Endodermal cell (in vitro differentiated cells): Measurements from ENCODE around the gene NME5. TPM values are rescaled to one million over a fixed set of nuclear protein-coding genes. Genes with fewer than 3 reads are reported as not detected.

Source experiments
- DNase-seq: peaks from one replicate; pipeline ENCODE4 v3.0.0-alpha.2; 2017
- H3K27ac ChIP-seq: 2 replicates; pipeline ENCODE4 v1.5.1; 2013; ENCODE audit warnings: mild to moderate bottlenecking, low read depth, low read length, moderate library complexity
- H3K27me3 ChIP-seq: 2 replicates; pipeline ENCODE4 v1.6.1; 2013; ENCODE audit warnings: mild to moderate bottlenecking, low read length, moderate library complexity; ENCODE audit not compliant: insufficient read depth, control insufficient read depth, poor library complexity, severe bottlenecking
- H3K36me3 ChIP-seq: 2 replicates; pipeline ENCODE4 v1.7.0; 2013; ENCODE audit warnings: mild to moderate bottlenecking, low read length, moderate library complexity; ENCODE audit not compliant: control insufficient read depth, insufficient read depth
- H3K4me1 ChIP-seq: one replicate; pipeline ENCODE4 v1.7.0; 2013; ENCODE audit warnings: low read length; ENCODE audit not compliant: control insufficient read depth, insufficient read depth
- H3K4me3 ChIP-seq: 2 replicates; pipeline ENCODE4 v1.5.1; 2013; ENCODE audit warnings: mild to moderate bottlenecking, low read length, moderate library complexity
- H3K9ac ChIP-seq: 2 replicates; pipeline ENCODE4 v1.6.1; 2013; ENCODE audit warnings: mild to moderate bottlenecking, low read length, moderate library complexity; ENCODE audit not compliant: poor library complexity, severe bottlenecking; ENCODE audit errors: extremely low read depth
- H3K9me3 ChIP-seq: 2 replicates; pipeline ENCODE4 v1.6.1; 2013; ENCODE audit warnings: mild to moderate bottlenecking, low read length, moderate library complexity; ENCODE audit not compliant: control insufficient read depth
- H3K27ac Mint-ChIP-seq: 2 replicates; pipeline ENCODE4 v1.8.0; 2020; ENCODE audit warnings: mixed read lengths
- H3K27me3 Mint-ChIP-seq: 2 replicates; pipeline ENCODE4 v1.8.0; 2021; ENCODE audit warnings: mild to moderate bottlenecking, mixed read lengths; ENCODE audit not compliant: insufficient read depth
- H3K36me3 Mint-ChIP-seq: 2 replicates; pipeline ENCODE4 v1.8.0; 2020; ENCODE audit warnings: low read depth, mixed read lengths
- H3K4me1 Mint-ChIP-seq: 2 replicates; pipeline ENCODE4 v1.8.0; 2020; ENCODE audit warnings: mixed read lengths
- H3K4me3 Mint-ChIP-seq: 2 replicates; pipeline ENCODE4 v1.8.0; 2020; ENCODE audit warnings: mild to moderate bottlenecking, moderate library complexity, mixed read lengths
- H3K9me3 Mint-ChIP-seq: 2 replicates; pipeline ENCODE4 v1.8.0; 2020; ENCODE audit warnings: mild to moderate bottlenecking, mixed read lengths
- WGBS, 2 experiments: methylation state at CpG; one replicate each; pipeline versions ENCODE4 v1.1.5 to v1.1.7; 2013; ENCODE audit warnings: missing lambda C conversion rate in 2 of 2, mixed read lengths in 1 of 2; ENCODE audit not compliant: insufficient coverage in 1 of 2, insufficient read length in 1 of 2; 5-methylcytosine and 5-hydroxymethylcytosine counted together
- total RNA-seq, 2 donors: library from RNA; stranded (reverse); fragmentation: NEBNext Ultra II Directional in 1 of 2; extraction: Animal tissue kit (Norgen Biotek cat#: 25700) in 1 of 2; gene quantifications; 2 replicates in 1 of 2; 3 replicates in 1 of 2; pipeline ENCODE4 v1.2.1, GENCODE V29; 2021
- TF ChIP-seq, protein P1 (sequence below): fragments of 200-600 bp; sonication (generic); conservative IDR thresholded peaks from 2 replicates; pipeline ENCODE4 v1.5.0; 2021; ENCODE audit warnings: antibody characterized with exemption, mild to moderate bottlenecking

Gene NME5
- total RNA-seq, 2 donors from 2014 or later, result 4.7 to 9.2 TPM

DNA sequence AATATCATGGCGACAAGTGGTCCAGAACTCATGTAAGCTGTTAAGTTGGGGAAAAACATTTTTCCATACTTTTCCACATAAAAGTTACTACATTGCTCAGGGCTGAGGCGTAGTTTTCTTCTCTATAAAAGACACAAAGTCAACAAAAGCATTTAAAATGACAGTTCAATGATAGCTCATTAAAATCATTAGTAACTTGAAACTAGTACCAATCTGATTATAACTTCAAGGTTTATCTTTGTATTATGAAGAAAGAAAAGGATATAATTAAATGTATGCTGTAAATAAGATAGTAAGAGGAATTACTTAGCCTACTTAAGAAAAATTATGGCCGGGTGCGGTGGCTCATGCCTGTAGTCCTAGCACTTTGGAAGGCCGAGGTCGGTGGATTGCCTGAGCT, 9.9 kb downstream of the NME5 start:
- no peak overlapping the region for H3K4me3 ChIP-seq
- no peaks in the 10 kb centered on the region for H3K27me3 ChIP-seq
- no peak for DNase-seq
- no peaks in the 10 kb centered on the region for H3K4me1 ChIP-seq
- H3K27ac ChIP-seq, result no peak overlapping the region
- H3K9me3 ChIP-seq, result no peaks in the 10 kb centered on the region
- TF ChIP-seq, protein P1, sequence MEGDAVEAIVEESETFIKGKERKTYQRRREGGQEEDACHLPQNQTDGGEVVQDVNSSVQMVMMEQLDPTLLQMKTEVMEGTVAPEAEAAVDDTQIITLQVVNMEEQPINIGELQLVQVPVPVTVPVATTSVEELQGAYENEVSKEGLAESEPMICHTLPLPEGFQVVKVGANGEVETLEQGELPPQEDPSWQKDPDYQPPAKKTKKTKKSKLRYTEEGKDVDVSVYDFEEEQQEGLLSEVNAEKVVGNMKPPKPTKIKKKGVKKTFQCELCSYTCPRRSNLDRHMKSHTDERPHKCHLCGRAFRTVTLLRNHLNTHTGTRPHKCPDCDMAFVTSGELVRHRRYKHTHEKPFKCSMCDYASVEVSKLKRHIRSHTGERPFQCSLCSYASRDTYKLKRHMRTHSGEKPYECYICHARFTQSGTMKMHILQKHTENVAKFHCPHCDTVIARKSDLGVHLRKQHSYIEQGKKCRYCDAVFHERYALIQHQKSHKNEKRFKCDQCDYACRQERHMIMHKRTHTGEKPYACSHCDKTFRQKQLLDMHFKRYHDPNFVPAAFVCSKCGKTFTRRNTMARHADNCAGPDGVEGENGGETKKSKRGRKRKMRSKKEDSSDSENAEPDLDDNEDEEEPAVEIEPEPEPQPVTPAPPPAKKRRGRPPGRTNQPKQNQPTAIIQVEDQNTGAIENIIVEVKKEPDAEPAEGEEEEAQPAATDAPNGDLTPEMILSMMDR, result no peak
- no peak overlapping the region for H3K9ac ChIP-seq
- Mint-ChIP-seq H3K27me3 (no peaks in the 10 kb centered on the region), H3K27ac (no peak overlapping the region), H3K4me3 (no peak overlapping the region), H3K4me1 (peaks cover 1% of the 10 kb centered on the region), H3K9me3 (no peaks in the 10 kb centered on the region), H3K36me3 (no peaks in the 10 kb centered on the region)
- 94 to 100% methylated on average over 6 of the region's 6 CpGs for WGBS, 2 experiments
- H3K36me3 ChIP-seq, result no peaks in the 10 kb centered on the region

DNA sequence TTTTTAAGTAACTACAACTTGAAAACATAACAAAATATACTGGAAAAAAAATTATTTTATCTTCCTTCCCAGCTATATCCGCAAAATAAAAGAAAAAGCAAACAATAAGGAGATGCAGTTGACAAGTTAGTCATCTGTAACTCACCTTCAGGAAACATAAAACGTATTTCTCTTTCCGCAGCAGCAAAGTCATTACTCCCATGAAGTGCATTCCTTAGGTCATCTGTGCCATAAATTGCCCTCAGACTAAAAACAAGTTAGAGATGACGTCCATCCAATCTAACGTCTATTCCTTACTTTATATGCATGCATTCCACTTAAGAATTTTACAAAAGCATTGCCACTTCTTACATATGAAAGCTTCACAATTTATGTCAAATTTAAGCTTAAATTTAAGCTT, 10.9 kb downstream of the NME5 start:
- Histone ChIP-seq H3K9me3 (no peaks in the 10 kb centered on the region), H3K27ac (no peak overlapping the region), H3K4me3 (no peak overlapping the region), H3K4me1 (no peaks in the 10 kb centered on the region), H3K9ac (no peak overlapping the region), H3K27me3 (no peaks in the 10 kb centered on the region), H3K36me3 (no peaks in the 10 kb centered on the region)
- WGBS, 2 experiments, result 88 to 95% methylated on average over 5 of the region's 5 CpGs
- H3K27ac Mint-ChIP-seq, result no peak overlapping the region
- H3K4me1 Mint-ChIP-seq, result peaks cover 1% of the 10 kb centered on the region
- H3K36me3 Mint-ChIP-seq, result no peaks in the 10 kb centered on the region
- DNase-seq, result no peak
- no peaks in the 10 kb centered on the region for H3K27me3 Mint-ChIP-seq
- H3K4me3 Mint-ChIP-seq, result no peak overlapping the region
- TF ChIP-seq, protein P1, result no peak
- H3K9me3 Mint-ChIP-seq, result no peaks in the 10 kb centered on the region

DNA sequence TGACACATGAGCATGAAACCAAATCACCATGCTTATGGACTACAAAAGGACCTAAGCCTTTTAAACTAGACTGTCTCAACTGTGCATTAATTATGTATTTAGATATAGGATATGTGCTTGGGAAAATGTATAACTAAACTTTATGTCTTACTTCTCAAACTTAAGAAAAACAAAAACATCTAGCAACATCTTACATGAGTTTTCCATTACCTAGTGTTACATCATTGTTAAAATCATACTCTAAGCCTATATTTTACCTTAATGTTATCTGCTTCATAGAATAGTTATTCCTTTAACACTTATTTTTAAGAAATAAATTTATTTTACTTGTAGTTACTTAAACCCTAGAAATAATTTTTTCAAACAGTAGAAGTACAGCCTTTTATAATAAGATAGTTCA, 24.0 kb downstream of the NME5 start:
- Mint-ChIP-seq H3K4me1 (peaks cover 6% of the 10 kb centered on the region), H3K36me3 (no peaks in the 10 kb centered on the region), H3K27ac (no peak overlapping the region), H3K9me3 (no peaks in the 10 kb centered on the region), H3K27me3 (no peaks in the 10 kb centered on the region), H3K4me3 (no peak overlapping the region)
- H3K36me3 ChIP-seq, result no peaks in the 10 kb centered on the region
- no peaks in the 10 kb centered on the region for H3K4me1 ChIP-seq
- no peak overlapping the region for H3K9ac ChIP-seq
- H3K9me3 ChIP-seq, result no peaks in the 10 kb centered on the region
- H3K27ac ChIP-seq, result no peak overlapping the region
- no peak for DNase-seq
- H3K27me3 ChIP-seq, result no peaks in the 10 kb centered on the region
- TF ChIP-seq, protein P1, result no peak
- no peak overlapping the region for H3K4me3 ChIP-seq
